ENCODE measurements around the gene SEC14L2. TPM values are rescaled to one million over a fixed set of nuclear protein-coding genes. Genes with fewer than 3 reads are reported as not detected.

The SEC14L2 gene
- total and polyA plus RNA-seq, 4 donors, result 6.5 to 110 (median 49.6) TPM

GRCh38 chr22:30439226-30439625, 42.4 kb downstream of the SEC14L2 start (continued):
- no peak for TF ChIP-seq CTCF (IDR thresholded peaks at IDR 0.05; ENCODE audit: low read depth, low read length, missing input control)
- TF ChIP-seq HNF4G (IDR thresholded peaks at IDR 0.05), result no peak
- no peak for TF ChIP-seq YY1 (IDR thresholded peaks at IDR 0.05)
- TF ChIP-seq HNF4A (conservative IDR thresholded peaks at IDR 0.05), result no peak
- no peak for TF ChIP-seq RXRA (IDR thresholded peaks at IDR 0.05)

GRCh38 chr22:30439836-30440235, 43.0 kb downstream of the SEC14L2 start:
- no peak for DNase-seq (ENCODE audit: low spot score)
- Histone ChIP-seq H3K27me3 (ENCODE audit: control insufficient read depth in 4 of 4, insufficient read depth in 4 of 4, low read length in 3 of 4) (no peaks in the 10 kb centered on the region), H3K27ac (ENCODE audit: low read depth in 1 of 2, low read length in 2 of 2) (no peak overlapping the region), H3K4me3 (ENCODE audit: low read depth in 1 of 3, low read length in 3 of 3) (no peak overlapping the region), H3K9ac (ENCODE audit: low read depth in 1 of 2, low read length in 2 of 2) (no peak overlapping the region), H3K4me1 (ENCODE audit: control insufficient read depth in 4 of 4, insufficient read depth in 4 of 4, low read length in 3 of 4) (no peaks in the 10 kb centered on the region), H3K9me3 (ENCODE audit: control insufficient read depth in 4 of 4, low read length in 3 of 4) (no peaks in the 10 kb centered on the region), H3K36me3 (ENCODE audit: control insufficient read depth in 4 of 4, insufficient read depth in 3 of 4, low read depth in 1 of 4, low read length in 3 of 4) (no peaks in the 10 kb centered on the region)
- TF ChIP-seq CTCF (IDR thresholded peaks at IDR 0.05; ENCODE audit: low read depth, low read length, missing input control) (no peak), NR2F2 (IDR thresholded peaks at IDR 0.05) (no peak), JUND (IDR thresholded peaks at IDR 0.05) (no peak)
- WGBS, result 95% methylated on average over 11 of the region's 11 CpGs

GRCh38 chr22:30441088-30441487, 44.3 kb downstream of the SEC14L2 start:
- H3K4me1 ChIP-seq (ENCODE audit: control insufficient read depth in 4 of 4, insufficient read depth in 4 of 4, low read length in 3 of 4), result peaks cover 0 to 11% (median 8%) of the 10 kb centered on the region in 4 donors

More at GRCh38 chr22:30441088-30441487, 44.3 kb downstream of the SEC14L2 start:
- no peaks in the 10 kb centered on the region for H3K9me3 ChIP-seq (ENCODE audit: control insufficient read depth in 4 of 4, low read length in 3 of 4)
- H3K27ac ChIP-seq (ENCODE audit: low read depth in 1 of 2, low read length in 2 of 2), result no peak overlapping the region
- H3K27me3 ChIP-seq (ENCODE audit: control insufficient read depth in 4 of 4, insufficient read depth in 4 of 4, low read length in 3 of 4), result no peaks in the 10 kb centered on the region
- TF ChIP-seq ATF3 (IDR thresholded peaks at IDR 0.05) (no peak), HNF4G (IDR thresholded peaks at IDR 0.05) (no peak), ZBTB33 (IDR thresholded peaks at IDR 0.05) (no peak), FOXA1 (IDR thresholded peaks at IDR 0.05) (no peak), EGR1 (IDR thresholded peaks at IDR 0.05; ENCODE audit: low read depth in 2 of 2) (no peak), NR2F2 (IDR thresholded peaks at IDR 0.05) (no peak), GABPA (IDR thresholded peaks at IDR 0.05 in 1 of 2, conservative IDR thresholded peaks at IDR 0.05 in 1 of 2) (no peak)
- DNase-seq (ENCODE audit: low spot score), result no peak
- H3K4me3 ChIP-seq (ENCODE audit: low read depth in 1 of 3, low read length in 3 of 3), result no peak overlapping the region
- 82% methylated on average over 9 of the region's 9 CpGs for WGBS
- no peak overlapping the region for H3K9ac ChIP-seq (ENCODE audit: low read depth in 1 of 2, low read length in 2 of 2)
- H3K36me3 ChIP-seq (ENCODE audit: control insufficient read depth in 4 of 4, insufficient read depth in 3 of 4, low read depth in 1 of 4, low read length in 3 of 4), result no peaks in the 10 kb centered on the region
